ENCODE measurements around the gene PPM1L.
"Not testable (repeated sequence)": the region's sequence is repeated elsewhere in the genome, so short reads cannot be mapped to it uniquely, and the experiment has no call there.

The PPM1L gene

DNA sequence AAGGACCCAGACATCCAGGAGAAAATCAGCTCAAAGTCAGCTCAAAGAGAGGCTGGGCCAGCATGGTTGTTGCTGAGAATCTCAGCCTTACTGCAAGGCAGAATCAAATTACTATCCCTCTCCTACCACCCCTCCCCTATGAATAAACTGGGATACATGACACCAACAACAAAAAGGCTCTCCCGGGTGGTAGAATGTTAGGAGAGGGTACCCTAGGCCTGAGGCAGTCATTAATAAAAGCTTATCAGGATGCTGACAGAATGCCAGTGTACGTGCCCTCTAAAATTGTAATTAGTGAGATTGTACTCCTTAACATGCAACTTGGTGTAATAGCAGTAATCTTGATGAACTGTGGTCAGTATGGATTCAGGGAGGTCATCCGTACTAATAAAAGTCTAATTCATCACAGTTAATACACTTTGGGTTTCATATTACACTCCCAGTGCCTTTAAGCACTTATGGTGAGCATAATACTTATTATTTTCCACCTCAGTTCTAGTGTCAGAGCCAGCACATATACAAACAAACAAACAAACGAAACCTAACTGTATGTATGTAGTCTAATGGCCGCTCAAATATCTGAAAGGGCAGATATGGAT is 272.6 kb downstream of the PPM1L start:
- no peak overlapping the region for H3K27ac ChIP-seq (ENCODE audit: low read depth, low read length)
- H3K4me1 ChIP-seq (ENCODE audit: insufficient read depth, low read length): no peaks in the 10 kb centered on the region
- no peaks in the 10 kb centered on the region for H3K36me3 ChIP-seq (ENCODE audit: insufficient read depth, low read length)
- H3K27me3 ChIP-seq (ENCODE audit: control insufficient read depth in 1 of 2, insufficient read depth in 2 of 2, low read length in 2 of 2): no peaks in the 10 kb centered on the region
- H3K9me3 ChIP-seq (ENCODE audit: low read length): no peaks in the 10 kb centered on the region
- no peak overlapping the region for H3K9ac ChIP-seq (ENCODE audit: low read length)
- no peak overlapping the region for H3K4me3 ChIP-seq (ENCODE audit: low read depth in 1 of 2, low read length in 2 of 2)

DNA sequence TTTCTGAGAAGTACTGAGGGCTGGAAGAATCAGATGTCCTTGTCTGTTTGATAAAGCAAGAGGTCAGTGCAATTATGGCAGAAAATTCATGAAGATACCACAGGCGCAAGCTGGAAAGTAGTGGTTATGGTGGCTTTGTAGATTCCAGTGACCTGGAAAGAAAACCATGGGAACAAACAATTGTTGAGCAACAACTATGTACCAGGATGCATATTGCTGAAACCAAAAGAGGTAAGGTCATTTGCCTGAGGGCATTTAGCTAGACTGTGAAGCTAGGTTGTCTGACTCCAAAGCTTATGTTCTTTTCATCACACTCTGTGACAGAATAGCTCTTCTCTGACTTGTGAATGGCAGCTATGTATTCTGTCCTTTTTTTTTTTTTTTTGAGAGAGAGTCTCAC is 275.1 kb downstream of the PPM1L start:
- no peak overlapping the region for H3K27ac ChIP-seq (ENCODE audit: low read depth, low read length)
- no peak overlapping the region for H3K4me3 ChIP-seq (ENCODE audit: low read depth in 1 of 2, low read length in 2 of 2)
- H3K9me3 ChIP-seq (ENCODE audit: low read length): no peaks in the 10 kb centered on the region
- no peaks in the 10 kb centered on the region for H3K4me1 ChIP-seq (ENCODE audit: insufficient read depth, low read length)
- H3K27me3 ChIP-seq (ENCODE audit: control insufficient read depth in 1 of 2, insufficient read depth in 2 of 2, low read length in 2 of 2): no peaks in the 10 kb centered on the region
- H3K36me3 ChIP-seq (ENCODE audit: insufficient read depth, low read length): no peaks in the 10 kb centered on the region
- H3K9ac ChIP-seq (ENCODE audit: low read length): no peak overlapping the region

- H3K27ac ChIP-seq (ENCODE audit: low read depth, low read length); H3K9me3 ChIP-seq (ENCODE audit: low read length); H3K4me3 ChIP-seq (ENCODE audit: low read depth in 1 of 2, low read length in 2 of 2): not testable (repeated sequence)
These were observed 279.0 kb downstream of the PPM1L start for GRCh38 chr3:161034913-161035550.

DNA sequence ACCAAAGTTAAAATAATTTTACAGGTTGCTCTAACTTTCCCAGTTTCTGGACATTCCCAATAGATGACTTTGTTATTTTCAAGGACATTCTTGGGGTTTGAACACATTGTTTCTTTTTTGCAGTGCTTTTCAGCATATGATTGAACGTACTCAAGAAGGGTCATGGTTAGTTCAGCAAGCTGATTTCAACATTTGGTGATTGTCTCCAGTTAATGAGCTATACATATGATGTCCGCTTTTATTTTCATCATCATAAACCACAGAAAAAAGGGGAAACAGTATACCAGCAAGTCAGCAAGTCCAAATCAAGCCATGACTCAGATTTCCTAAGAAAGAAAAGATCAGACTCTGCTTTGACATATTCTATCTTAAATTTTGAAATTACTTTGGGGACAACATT is 279.7 kb downstream of the PPM1L start:
- no peaks in the 10 kb centered on the region for H3K4me1 ChIP-seq (ENCODE audit: insufficient read depth, low read length)
- H3K9ac ChIP-seq (ENCODE audit: low read length): no peak overlapping the region
- H3K27ac ChIP-seq (ENCODE audit: low read depth, low read length): no peak overlapping the region
- H3K9me3 ChIP-seq (ENCODE audit: low read length): no peaks in the 10 kb centered on the region
- H3K4me3 ChIP-seq (ENCODE audit: low read depth in 1 of 2, low read length in 2 of 2): no peak overlapping the region
- H3K36me3 ChIP-seq (ENCODE audit: insufficient read depth, low read length): no peaks in the 10 kb centered on the region
- no peaks in the 10 kb centered on the region for H3K27me3 ChIP-seq (ENCODE audit: control insufficient read depth in 1 of 2, insufficient read depth in 2 of 2, low read length in 2 of 2)

More at GRCh38 chr3:161034913-161035550, 279.0 kb downstream of the PPM1L start:
- not testable (repeated sequence) for H3K4me1 ChIP-seq (ENCODE audit: insufficient read depth, low read length); H3K27me3 ChIP-seq (ENCODE audit: control insufficient read depth in 1 of 2, insufficient read depth in 2 of 2, low read length in 2 of 2); H3K36me3 ChIP-seq (ENCODE audit: insufficient read depth, low read length); H3K9ac ChIP-seq (ENCODE audit: low read length)

DNA sequence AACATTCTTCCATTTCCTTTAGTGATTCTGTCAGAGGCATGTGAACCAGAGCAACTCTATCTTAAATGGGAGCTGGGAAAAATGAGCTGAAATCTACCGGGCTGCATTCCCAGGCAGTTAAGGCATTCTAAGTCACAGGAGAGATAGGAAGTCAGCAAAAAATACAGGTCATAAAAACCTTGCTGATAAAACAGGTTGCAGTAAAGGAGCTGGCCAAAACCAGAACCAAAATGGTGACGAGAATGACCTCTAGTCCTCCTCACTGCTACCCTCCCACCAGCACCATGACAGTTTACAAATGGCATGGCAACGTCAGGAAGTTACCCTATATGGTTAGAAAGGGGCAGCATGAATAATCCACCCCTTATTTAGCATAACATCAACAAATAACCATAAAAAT is 282.7 kb downstream of the PPM1L start:
- no peak overlapping the region for H3K9ac ChIP-seq (ENCODE audit: low read length)
- no peaks in the 10 kb centered on the region for H3K27me3 ChIP-seq (ENCODE audit: control insufficient read depth in 1 of 2, insufficient read depth in 2 of 2, low read length in 2 of 2)
- no peaks in the 10 kb centered on the region for H3K36me3 ChIP-seq (ENCODE audit: insufficient read depth, low read length)
- no peak overlapping the region for H3K27ac ChIP-seq (ENCODE audit: low read depth, low read length)
- H3K4me1 ChIP-seq (ENCODE audit: insufficient read depth, low read length): peaks cover 4% of the 10 kb centered on the region
- H3K9me3 ChIP-seq (ENCODE audit: low read length): no peaks in the 10 kb centered on the region
- H3K4me3 ChIP-seq (ENCODE audit: low read depth in 1 of 2, low read length in 2 of 2): no peak overlapping the region

DNA sequence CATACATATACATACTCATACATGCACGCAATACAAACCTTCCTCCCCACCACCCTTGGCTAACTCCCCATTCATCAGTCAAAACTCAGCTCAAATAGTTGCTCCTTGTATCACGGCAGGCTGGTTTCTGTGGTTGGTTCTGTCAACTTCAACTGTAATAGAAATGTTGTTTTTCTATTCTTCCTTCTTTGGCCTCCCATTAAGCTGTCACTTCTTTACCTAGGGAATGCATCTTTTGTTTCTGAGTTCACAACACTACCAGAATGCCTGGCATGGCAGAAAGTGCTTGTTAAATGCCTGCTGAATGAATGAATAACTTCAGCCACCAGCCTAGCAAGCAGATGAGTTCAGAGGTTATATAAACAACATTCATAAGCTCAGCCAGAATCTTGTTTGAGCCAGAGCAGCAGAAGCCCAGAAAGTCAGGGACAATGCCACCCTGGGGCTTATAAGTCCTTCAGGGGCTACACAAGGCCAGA is 286.0 kb downstream of the PPM1L start:
- H3K9ac ChIP-seq (ENCODE audit: low read length): no peak overlapping the region
- no peaks in the 10 kb centered on the region for H3K27me3 ChIP-seq (ENCODE audit: control insufficient read depth in 1 of 2, insufficient read depth in 2 of 2, low read length in 2 of 2)
- H3K36me3 ChIP-seq (ENCODE audit: insufficient read depth, low read length): no peaks in the 10 kb centered on the region
- H3K27ac ChIP-seq (ENCODE audit: low read depth, low read length): no peak overlapping the region
- H3K9me3 ChIP-seq (ENCODE audit: low read length): no peaks in the 10 kb centered on the region
- H3K4me1 ChIP-seq (ENCODE audit: insufficient read depth, low read length): peaks cover 4% of the 10 kb centered on the region
- H3K4me3 ChIP-seq (ENCODE audit: low read depth in 1 of 2, low read length in 2 of 2): no peak overlapping the region

DNA sequence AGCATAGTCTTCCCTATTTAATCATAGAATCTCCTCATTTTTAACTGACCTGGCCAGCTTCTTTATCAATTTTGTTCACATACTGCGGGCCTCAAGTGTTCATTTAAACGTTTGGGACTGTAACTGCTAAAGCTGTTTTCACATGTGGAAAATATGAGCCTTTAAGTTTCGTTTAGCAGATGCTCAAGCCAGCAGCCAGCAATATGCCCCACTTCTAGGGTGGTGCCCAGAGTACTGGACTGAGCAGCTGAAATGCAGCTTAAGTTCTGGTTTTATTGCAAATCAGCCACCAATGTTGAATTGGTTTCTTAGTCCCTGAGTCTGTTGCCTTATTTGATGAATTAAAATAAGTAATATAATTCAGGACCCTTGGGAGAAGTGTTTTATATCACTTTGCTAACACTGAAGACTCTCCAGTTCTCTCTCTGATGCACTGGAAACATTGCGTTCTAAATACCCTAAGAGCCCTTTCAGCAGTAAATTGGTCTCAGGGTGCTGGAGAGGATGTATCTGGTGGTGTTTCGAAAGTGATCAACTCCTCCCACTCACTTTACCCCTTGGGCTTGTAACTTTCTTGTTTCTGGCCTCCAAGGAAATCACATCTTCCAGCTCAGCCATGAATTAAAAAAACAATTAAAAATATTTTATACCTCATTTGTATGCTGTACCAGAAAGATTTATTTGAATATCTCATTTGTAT is 287.5 kb downstream of the PPM1L start:
- no peaks in the 10 kb centered on the region for H3K27me3 ChIP-seq (ENCODE audit: control insufficient read depth in 1 of 2, insufficient read depth in 2 of 2, low read length in 2 of 2)
- no peaks in the 10 kb centered on the region for H3K36me3 ChIP-seq (ENCODE audit: insufficient read depth, low read length)
- H3K27ac ChIP-seq (ENCODE audit: low read depth, low read length): no peak overlapping the region
- peaks cover 4% of the 10 kb centered on the region for H3K4me1 ChIP-seq (ENCODE audit: insufficient read depth, low read length)
- no peak overlapping the region for H3K4me3 ChIP-seq (ENCODE audit: low read depth in 1 of 2, low read length in 2 of 2)
- H3K9ac ChIP-seq (ENCODE audit: low read length): no peak overlapping the region
- no peaks in the 10 kb centered on the region for H3K9me3 ChIP-seq (ENCODE audit: low read length)

GRCh38 chr3:161049683-161050248 is 293.7 kb downstream of the PPM1L start:
- no peaks in the 10 kb centered on the region for H3K27me3 ChIP-seq (ENCODE audit: control insufficient read depth in 1 of 2, insufficient read depth in 2 of 2, low read length in 2 of 2)
- no peak overlapping the region for H3K27ac ChIP-seq (ENCODE audit: low read depth, low read length)
- H3K4me1 ChIP-seq (ENCODE audit: insufficient read depth, low read length): no peaks in the 10 kb centered on the region
- no peaks in the 10 kb centered on the region for H3K36me3 ChIP-seq (ENCODE audit: insufficient read depth, low read length)
- H3K9ac ChIP-seq (ENCODE audit: low read length): no peak overlapping the region
- H3K9me3 ChIP-seq (ENCODE audit: low read length): no peaks in the 10 kb centered on the region
- H3K4me3 ChIP-seq (ENCODE audit: low read depth in 1 of 2, low read length in 2 of 2): no peak overlapping the region

- H3K27ac ChIP-seq (ENCODE audit: low read depth, low read length): no peak overlapping the region
- H3K36me3 ChIP-seq (ENCODE audit: insufficient read depth, low read length): no peaks in the 10 kb centered on the region
- H3K27me3 ChIP-seq (ENCODE audit: control insufficient read depth in 1 of 2, insufficient read depth in 2 of 2, low read length in 2 of 2): no peaks in the 10 kb centered on the region
- no peak overlapping the region for H3K9ac ChIP-seq (ENCODE audit: low read length)
- H3K9me3 ChIP-seq (ENCODE audit: low read length): no peaks in the 10 kb centered on the region
- H3K4me1 ChIP-seq (ENCODE audit: insufficient read depth, low read length): no peaks in the 10 kb centered on the region
- H3K4me3 ChIP-seq (ENCODE audit: low read depth in 1 of 2, low read length in 2 of 2): no peak overlapping the region
These were observed 294.9 kb downstream of the PPM1L start for GRCh38 chr3:161050935-161051334.

DNA sequence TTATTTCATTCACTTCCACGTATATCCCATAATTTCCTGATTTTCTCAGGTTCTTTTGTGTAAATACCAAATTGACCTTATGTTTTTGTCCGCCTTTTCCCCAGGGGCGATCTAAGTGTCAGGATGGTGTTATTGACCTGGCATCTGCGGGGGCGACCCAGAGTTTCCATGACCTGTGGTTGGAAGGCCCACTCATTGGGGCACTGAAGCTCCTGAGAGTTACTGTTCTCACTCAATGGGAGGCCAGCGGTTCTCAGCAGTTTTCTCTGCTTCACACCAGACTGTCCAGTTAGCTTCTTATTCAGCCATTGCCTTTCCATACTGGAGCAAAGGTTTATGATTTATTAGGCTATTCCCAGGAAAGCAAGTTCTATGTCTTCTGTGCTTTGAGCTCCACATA is 295.8 kb downstream of the PPM1L start:
- Histone ChIP-seq H3K4me1 (ENCODE audit: insufficient read depth, low read length) (no peaks in the 10 kb centered on the region), H3K9ac (ENCODE audit: low read length) (no peak overlapping the region)

DNA sequence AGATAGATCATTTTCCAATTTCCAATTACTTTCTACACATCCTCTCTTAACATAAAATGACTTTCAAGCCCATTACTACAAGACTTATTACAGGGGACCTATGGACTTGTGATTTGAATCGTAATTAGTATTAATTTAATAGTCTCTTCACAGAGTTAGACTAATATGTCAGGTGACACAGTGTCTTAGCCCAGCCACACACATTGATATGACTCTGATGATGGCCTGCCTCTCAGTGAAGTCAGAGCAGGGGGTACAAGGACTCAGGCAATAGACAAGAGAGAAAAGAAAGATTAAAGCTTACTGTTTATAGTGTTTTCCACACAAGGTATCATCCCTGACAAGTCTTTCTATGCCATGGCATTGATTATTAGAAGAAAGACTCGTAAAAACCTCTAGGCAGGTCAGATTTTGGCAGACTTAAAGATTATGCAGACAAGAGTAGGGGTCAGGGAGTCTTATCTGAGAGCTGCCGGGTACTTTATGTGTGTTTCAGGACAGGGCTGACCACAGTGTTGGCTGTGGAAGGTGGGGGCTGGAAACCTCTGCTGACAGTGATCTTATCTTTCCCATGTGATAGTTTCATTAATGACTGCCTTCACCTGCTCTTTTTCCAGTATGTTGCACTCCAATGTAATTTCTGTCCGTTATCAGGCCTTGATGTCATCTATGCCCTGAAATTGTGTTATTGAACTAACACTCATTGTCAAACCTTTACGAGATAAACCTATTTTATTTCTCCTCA is 299.0 kb downstream of the PPM1L start:
- Histone ChIP-seq H3K9me3 (ENCODE audit: low read length) (no peaks in the 10 kb centered on the region), H3K36me3 (ENCODE audit: insufficient read depth, low read length) (no peaks in the 10 kb centered on the region)

More for the DNA sequence above, 295.8 kb downstream of the PPM1L start:
- Histone ChIP-seq H3K27me3 (ENCODE audit: control insufficient read depth in 1 of 2, insufficient read depth in 2 of 2, low read length in 2 of 2) (no peaks in the 10 kb centered on the region), H3K9me3 (ENCODE audit: low read length) (no peaks in the 10 kb centered on the region), H3K27ac (ENCODE audit: low read depth, low read length) (no peak overlapping the region), H3K4me3 (ENCODE audit: low read depth in 1 of 2, low read length in 2 of 2) (no peak overlapping the region), H3K36me3 (ENCODE audit: insufficient read depth, low read length) (no peaks in the 10 kb centered on the region)

More for the DNA sequence above, 299.0 kb downstream of the PPM1L start:
- Histone ChIP-seq H3K4me3 (ENCODE audit: low read depth in 1 of 2, low read length in 2 of 2) (no peak overlapping the region), H3K4me1 (ENCODE audit: insufficient read depth, low read length) (no peaks in the 10 kb centered on the region), H3K27me3 (ENCODE audit: control insufficient read depth in 1 of 2, insufficient read depth in 2 of 2, low read length in 2 of 2) (no peaks in the 10 kb centered on the region), H3K27ac (ENCODE audit: low read depth, low read length) (no peak overlapping the region), H3K9ac (ENCODE audit: low read length) (no peak overlapping the region)
